ENCODE data around the gene PHACTR1. TPM values are rescaled to one million over a fixed set of nuclear protein-coding genes. Genes with fewer than 3 reads are reported as not detected.

The PHACTR1 gene
- total RNA-seq, 6 experiments from 2014 or later: 0.20 to 3.5 (median 0.93) TPM

DNA sequence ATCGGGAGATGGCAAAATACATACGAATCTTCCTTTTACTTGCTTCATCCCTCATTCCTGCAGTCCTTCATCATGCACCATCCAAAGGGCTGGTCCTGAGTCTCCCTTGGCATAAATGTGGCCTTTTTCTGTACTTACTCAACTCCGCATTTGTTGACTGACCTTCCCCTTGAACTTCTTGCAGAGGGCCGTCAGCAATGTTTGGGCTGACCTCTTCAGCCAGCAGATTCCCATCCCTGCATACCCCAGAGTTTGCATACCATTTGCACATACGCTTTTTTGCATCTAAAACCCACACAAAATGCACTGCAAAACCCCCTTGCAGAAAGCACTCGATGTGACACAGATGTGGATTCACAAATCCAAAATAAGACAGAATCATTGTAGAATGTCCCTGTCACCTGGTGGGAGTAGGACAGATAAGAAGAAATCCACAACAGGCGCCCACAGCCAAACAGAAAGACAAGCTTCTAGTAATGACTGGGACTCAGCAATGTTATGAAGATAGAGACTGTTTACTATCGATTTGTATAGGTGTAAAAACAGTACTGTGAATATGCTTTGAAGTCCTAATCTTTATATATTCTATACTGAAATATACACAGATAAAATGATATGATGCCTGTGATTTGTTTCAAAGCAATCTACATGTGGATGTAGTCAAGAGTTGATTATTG, 566.0 kb downstream of the PHACTR1 start:
- ATAC-seq (peak in 1 of 4 donors; percentile 33), DNase-seq (no peak)
- 62% methylated on average over 8 of the region's 8 CpGs for WGBS (ENCODE audit: insufficient coverage, low coverage, low lambda C conversion rate, missing lambda C conversion rate)
- Histone ChIP-seq H3K27me3 (no peaks in the 10 kb centered on the region), H3K36me3 (no peaks in the 10 kb centered on the region), H3K4me1 (no peaks in the 10 kb centered on the region), H3K4me3 (no peak overlapping the region), H3K27ac (no peak overlapping the region), H3K9me3 (no peaks in the 10 kb centered on the region)
- intact Hi-C loops (cut with DNase I): no loop called here
- no peak for TF ChIP-seq POLR2A (IDR thresholded peaks at IDR 0.05)
- TF ChIP-seq, protein P1, sequence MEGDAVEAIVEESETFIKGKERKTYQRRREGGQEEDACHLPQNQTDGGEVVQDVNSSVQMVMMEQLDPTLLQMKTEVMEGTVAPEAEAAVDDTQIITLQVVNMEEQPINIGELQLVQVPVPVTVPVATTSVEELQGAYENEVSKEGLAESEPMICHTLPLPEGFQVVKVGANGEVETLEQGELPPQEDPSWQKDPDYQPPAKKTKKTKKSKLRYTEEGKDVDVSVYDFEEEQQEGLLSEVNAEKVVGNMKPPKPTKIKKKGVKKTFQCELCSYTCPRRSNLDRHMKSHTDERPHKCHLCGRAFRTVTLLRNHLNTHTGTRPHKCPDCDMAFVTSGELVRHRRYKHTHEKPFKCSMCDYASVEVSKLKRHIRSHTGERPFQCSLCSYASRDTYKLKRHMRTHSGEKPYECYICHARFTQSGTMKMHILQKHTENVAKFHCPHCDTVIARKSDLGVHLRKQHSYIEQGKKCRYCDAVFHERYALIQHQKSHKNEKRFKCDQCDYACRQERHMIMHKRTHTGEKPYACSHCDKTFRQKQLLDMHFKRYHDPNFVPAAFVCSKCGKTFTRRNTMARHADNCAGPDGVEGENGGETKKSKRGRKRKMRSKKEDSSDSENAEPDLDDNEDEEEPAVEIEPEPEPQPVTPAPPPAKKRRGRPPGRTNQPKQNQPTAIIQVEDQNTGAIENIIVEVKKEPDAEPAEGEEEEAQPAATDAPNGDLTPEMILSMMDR (IDR thresholded peaks at IDR 0.05): no peak

DNA sequence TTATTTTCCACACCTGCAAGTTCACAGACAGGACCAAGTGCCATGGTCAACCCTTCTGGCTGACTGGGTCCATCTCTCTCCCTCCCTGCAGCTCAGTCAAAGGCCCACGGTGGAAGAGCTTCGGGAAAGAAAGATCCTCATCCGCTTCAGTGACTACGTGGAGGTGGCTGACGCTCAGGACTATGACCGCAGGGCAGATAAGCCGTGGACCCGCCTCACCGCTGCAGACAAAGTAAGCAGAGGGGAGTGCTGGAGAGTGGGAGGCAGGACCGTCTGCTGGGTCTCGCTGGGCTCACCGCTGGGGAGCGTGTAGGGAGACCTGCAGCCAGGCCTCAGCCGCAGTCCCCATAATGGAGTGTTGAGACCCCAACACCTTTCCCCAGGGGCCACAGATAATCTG, 566.8 kb downstream of the PHACTR1 start:
- no peak overlapping the region for H3K27ac ChIP-seq
- no peaks in the 10 kb centered on the region for H3K27me3 ChIP-seq
- H3K36me3 ChIP-seq: no peaks in the 10 kb centered on the region
- H3K9me3 ChIP-seq: no peaks in the 10 kb centered on the region
- intact Hi-C loops (cut with DNase I): no loop called here
- no peak for TF ChIP-seq POLR2A (IDR thresholded peaks at IDR 0.05)
- TF ChIP-seq, protein P1 (IDR thresholded peaks at IDR 0.05): no peak
- peak in 2 of 4 donors; percentile 23 to 37 for ATAC-seq
- DNase-seq: no peak
- WGBS (ENCODE audit: insufficient coverage, low coverage, low lambda C conversion rate, missing lambda C conversion rate): 65% methylated on average over 11 of the region's 14 CpGs
- no peaks in the 10 kb centered on the region for H3K4me1 ChIP-seq
- no peak overlapping the region for H3K4me3 ChIP-seq

DNA sequence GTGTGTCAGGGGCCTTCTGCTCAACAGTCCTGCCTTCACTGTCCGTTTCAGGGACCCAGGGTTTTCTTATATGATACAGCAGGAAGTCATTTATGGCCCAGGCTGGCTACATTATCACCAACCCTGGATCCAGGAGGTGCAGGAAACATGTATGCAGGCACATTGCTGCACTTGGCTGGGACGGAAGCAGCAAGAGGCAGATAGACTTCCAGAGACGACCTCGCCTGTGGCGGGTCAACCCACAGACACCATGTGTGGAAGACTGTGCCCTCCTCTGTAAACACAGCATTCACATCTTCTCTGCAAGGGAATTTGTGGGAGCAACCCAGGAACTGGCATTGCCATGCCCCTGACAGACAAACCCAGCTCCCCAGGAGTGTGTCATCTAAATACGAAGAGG, 568.1 kb downstream of the PHACTR1 start:
- TF ChIP-seq POLR2A (IDR thresholded peaks at IDR 0.05): no peak
- TF ChIP-seq, protein P1 (IDR thresholded peaks at IDR 0.05): no peak
- ATAC-seq (no peak), DNase-seq (no peak)
- no peaks in the 10 kb centered on the region for H3K9me3 ChIP-seq
- H3K4me3 ChIP-seq: no peak overlapping the region
- no peaks in the 10 kb centered on the region for H3K36me3 ChIP-seq
- intact Hi-C loops (cut with DNase I): no loop called here
- H3K27ac ChIP-seq: no peak overlapping the region
- H3K27me3 ChIP-seq: no peaks in the 10 kb centered on the region
- WGBS (ENCODE audit: insufficient coverage, low coverage, low lambda C conversion rate, missing lambda C conversion rate): 75% methylated on average over 2 of the region's 6 CpGs
- peaks cover 0 to 4% (median 0%) of the 10 kb centered on the region in 4 donors for H3K4me1 ChIP-seq

DNA sequence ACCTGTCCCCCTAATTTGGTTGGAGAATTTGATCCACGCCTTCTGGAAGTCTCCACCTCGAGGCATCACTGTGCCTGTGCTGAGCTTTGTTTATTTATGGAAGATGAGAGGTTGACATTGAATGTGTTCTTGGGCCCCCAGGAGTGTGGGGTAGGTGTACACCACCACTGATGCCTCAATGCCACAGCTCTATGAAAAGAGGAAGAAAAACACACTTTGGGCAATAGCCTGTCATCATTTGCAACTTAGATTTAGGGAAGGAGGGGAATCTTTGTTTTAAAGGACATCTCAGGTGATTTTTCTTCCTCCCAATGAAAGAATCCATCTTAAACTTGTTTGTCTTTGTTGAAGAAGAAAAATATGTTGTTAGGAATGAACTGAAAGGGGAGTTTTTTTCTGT, 569.1 kb downstream of the PHACTR1 start:
- 75% methylated on average over 2 of the region's 2 CpGs for WGBS (ENCODE audit: insufficient coverage, low coverage, low lambda C conversion rate, missing lambda C conversion rate)
- Histone ChIP-seq H3K4me1 (peaks cover 0 to 11% (median 0%) of the 10 kb centered on the region in 4 donors), H3K27me3 (no peaks in the 10 kb centered on the region), H3K27ac (no peak overlapping the region), H3K4me3 (no peak overlapping the region), H3K36me3 (no peaks in the 10 kb centered on the region), H3K9me3 (no peaks in the 10 kb centered on the region)
- no peak for TF ChIP-seq POLR2A (IDR thresholded peaks at IDR 0.05)
- TF ChIP-seq, protein P1 (IDR thresholded peaks at IDR 0.05): no peak
- DNase-seq: peak in 1 of 3 donors; percentile 24
- ATAC-seq: no peak
- intact Hi-C loops (cut with DNase I): no loop called here
